ENCODE results near the gene IFT25.

Gene IFT25

DNA sequence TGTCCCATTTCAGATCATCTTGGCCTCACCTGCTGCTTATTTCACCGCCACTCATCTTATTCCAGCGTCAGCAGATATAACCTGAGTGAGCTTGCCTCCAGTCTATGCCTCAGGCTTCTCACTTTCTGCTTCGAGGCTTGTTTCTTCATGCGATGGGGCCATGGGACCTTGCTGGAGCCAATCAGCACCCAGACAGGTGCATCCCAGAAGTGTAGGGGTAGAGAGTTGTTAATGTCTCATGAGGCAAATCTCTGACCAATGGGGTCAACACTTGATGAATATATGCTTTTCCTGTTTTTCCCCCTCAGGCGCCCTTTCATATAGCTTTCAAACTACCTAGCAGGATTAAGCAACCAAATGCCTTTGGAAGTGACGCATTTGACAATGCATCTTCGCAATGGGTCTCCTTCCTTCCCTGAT, 55.0 kb downstream of the IFT25 start:
- Histone ChIP-seq H3K4me3 (ENCODE audit: low read depth, low read length) (no peak overlapping the region), H3K27ac (ENCODE audit: extremely low read depth, low read depth, low read length) (no peak overlapping the region), H3K9me3 (ENCODE audit: control insufficient read depth, insufficient read depth, low read depth, low read length) (no peaks in the 10 kb centered on the region), H3K4me1 (ENCODE audit: control insufficient read depth, insufficient read depth, low read length) (no peaks in the 10 kb centered on the region), H3K36me3 (ENCODE audit: control insufficient read depth in 2 of 2, insufficient read depth in 1 of 2, low read length in 2 of 2) (peaks cover 0 to 22% of the 10 kb centered on the region in 2 experiments; a peak in 1 of 3 replicates)
- ChIA-PET POLR2A (no interaction called here), CTCF (interaction anchor here (0.5 to 1.3 kb wide), 2 partner anchors 57 to 69 kb away, joined by 3 read pairs; no protein-coding TSS in a partner anchor)
- TF ChIP-seq, protein P1, sequence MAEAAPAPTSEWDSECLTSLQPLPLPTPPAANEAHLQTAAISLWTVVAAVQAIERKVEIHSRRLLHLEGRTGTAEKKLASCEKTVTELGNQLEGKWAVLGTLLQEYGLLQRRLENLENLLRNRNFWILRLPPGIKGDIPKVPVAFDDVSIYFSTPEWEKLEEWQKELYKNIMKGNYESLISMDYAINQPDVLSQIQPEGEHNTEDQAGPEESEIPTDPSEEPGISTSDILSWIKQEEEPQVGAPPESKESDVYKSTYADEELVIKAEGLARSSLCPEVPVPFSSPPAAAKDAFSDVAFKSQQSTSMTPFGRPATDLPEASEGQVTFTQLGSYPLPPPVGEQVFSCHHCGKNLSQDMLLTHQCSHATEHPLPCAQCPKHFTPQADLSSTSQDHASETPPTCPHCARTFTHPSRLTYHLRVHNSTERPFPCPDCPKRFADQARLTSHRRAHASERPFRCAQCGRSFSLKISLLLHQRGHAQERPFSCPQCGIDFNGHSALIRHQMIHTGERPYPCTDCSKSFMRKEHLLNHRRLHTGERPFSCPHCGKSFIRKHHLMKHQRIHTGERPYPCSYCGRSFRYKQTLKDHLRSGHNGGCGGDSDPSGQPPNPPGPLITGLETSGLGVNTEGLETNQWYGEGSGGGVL (tag by site-specific recombination; IDR thresholded peaks at IDR 0.05) = no peak
- no peak for TF ChIP-seq ZNF621 (tag by site-specific recombination; IDR thresholded peaks at IDR 0.05)
- no peak for TF ChIP-seq KLF9 (tag by site-specific recombination; IDR thresholded peaks at IDR 0.05; ENCODE audit: low read depth)
- TF ChIP-seq ZNF529 (tag by site-specific recombination; IDR thresholded peaks at IDR 0.05; ENCODE audit: insufficient replicate concordance) = no peak
- no peak for TF ChIP-seq WT1 (tag by site-specific recombination; IDR thresholded peaks at IDR 0.05)
- no peak for TF ChIP-seq ZIC2 (tag by site-specific recombination; IDR thresholded peaks at IDR 0.05)
- no peak for TF ChIP-seq IKZF3 (tag by site-specific recombination; IDR thresholded peaks at IDR 0.05)
- TF ChIP-seq, protein P2, sequence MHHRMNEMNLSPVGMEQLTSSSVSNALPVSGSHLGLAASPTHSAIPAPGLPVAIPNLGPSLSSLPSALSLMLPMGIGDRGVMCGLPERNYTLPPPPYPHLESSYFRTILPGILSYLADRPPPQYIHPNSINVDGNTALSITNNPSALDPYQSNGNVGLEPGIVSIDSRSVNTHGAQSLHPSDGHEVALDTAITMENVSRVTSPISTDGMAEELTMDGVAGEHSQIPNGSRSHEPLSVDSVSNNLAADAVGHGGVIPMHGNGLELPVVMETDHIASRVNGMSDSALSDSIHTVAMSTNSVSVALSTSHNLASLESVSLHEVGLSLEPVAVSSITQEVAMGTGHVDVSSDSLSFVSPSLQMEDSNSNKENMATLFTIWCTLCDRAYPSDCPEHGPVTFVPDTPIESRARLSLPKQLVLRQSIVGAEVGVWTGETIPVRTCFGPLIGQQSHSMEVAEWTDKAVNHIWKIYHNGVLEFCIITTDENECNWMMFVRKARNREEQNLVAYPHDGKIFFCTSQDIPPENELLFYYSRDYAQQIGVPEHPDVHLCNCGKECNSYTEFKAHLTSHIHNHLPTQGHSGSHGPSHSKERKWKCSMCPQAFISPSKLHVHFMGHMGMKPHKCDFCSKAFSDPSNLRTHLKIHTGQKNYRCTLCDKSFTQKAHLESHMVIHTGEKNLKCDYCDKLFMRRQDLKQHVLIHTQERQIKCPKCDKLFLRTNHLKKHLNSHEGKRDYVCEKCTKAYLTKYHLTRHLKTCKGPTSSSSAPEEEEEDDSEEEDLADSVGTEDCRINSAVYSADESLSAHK (tag by site-specific recombination; IDR thresholded peaks at IDR 0.05) = no peak
- TF ChIP-seq ZSCAN30 (tag by site-specific recombination; IDR thresholded peaks at IDR 0.05) = no peak
- TF ChIP-seq, protein P3, sequence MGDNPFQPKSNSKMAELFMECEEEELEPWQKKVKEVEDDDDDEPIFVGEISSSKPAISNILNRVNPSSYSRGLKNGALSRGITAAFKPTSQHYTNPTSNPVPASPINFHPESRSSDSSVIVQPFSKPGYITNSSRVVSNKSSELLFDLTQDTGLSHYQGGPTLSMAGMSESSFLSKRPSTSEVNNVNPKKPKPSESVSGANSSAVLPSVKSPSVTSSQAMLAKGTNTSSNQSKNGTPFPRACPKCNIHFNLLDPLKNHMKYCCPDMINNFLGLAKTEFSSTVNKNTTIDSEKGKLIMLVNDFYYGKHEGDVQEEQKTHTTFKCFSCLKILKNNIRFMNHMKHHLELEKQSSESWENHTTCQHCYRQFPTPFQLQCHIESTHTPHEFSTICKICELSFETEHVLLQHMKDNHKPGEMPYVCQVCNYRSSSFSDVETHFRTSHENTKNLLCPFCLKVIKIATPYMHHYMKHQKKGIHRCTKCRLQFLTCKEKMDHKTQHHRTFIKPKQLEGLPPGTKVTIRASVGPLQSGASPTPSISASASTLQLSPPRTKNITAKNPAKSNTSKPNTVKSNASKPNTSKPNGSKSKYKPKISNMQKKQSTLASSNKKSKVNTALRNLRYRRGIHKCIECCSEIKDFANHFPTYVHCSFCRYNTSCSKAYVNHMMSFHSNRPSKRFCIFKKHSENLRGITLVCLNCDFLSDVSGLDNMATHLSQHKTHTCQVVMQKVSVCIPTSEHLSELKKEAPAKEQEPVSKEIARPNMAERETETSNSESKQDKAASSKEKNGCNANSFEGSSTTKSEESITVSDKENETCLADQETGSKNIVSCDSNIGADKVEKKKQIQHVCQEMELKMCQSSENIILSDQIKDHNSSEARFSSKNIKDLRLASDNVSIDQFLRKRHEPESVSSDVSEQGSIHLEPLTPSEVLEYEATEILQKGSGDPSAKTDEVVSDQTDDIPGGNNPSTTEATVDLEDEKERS (tag by site-specific recombination; IDR thresholded peaks at IDR 0.05) = no peak
- no peak for TF ChIP-seq ZNF791 (tag by site-specific recombination; IDR thresholded peaks at IDR 0.05)
- no peak for TF ChIP-seq KLF16 (tag by site-specific recombination; IDR thresholded peaks at IDR 0.05)

DNA sequence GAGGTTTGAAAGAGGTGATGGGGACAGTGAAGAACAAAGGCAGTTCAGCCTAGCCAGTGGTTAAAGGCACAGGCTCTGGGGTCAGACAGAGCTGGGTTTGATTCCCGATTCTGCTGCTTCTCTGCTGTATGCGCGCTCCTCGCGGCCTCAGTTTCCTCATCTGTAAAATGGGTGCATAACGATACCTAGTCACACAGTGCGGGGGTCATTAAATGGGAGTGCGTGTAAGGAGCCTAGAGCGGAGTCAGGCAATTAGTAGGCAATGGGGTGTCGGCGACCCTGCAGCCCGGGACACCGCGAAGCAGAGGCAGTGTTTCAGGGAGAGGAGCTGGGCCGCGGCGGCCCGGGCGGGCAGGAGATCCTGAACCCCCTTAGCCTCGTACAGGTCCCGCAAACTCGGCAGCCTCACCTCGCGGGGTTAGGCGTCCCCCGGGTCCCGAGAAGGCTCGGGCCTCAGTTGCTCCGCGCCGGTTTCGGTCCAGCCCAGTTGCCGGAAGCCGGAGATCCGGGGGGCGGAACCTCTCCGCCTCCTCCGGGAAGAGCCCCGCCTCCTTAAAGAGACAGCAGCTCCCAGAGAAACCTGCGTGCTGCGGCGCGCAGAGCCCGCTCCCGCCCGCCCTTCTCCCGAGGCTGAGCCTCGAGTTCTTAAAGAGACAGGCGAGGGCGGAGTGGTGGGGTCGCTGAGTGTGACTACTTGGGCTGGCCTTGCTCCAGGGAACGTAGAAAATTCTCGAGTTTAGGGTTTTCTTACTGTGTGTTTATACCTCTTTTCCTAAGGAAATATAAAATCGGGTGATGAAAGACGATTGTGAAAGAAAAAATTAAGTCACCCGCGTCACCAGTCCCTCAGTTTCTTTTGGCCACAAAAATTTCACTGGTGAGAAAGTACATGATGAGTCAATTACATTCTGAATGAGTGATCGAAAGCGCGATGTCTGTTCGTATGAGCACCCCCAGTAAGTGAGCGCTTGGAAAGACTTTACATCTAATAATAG, 55.9 kb downstream of the IFT25 start, which contains the start of gene YIPF1:
TSS of gene YIPF1 (minus strand) at position 494 of the 995 bp plus-strand sequence. CDS start 860 bp downstream, outside the sequence.
- peaks cover 0 to 25% of the 10 kb centered on the region in 2 experiments; a peak in 1 of 3 replicates for H3K36me3 ChIP-seq (ENCODE audit: control insufficient read depth in 2 of 2, insufficient read depth in 1 of 2, low read length in 2 of 2)
- H3K27ac ChIP-seq (ENCODE audit: extremely low read depth, low read depth, low read length) = no peak within 1 kb of the TSS
- POLR2A ChIA-PET = interaction anchor here (1.0 kb wide), 2 partner anchors 20 to 56 kb away, joined by 3 to 12 read pairs; partner anchors contain the start of gene IFT25
- H3K4me3 ChIP-seq (ENCODE audit: low read depth, low read length) = peak within 1 kb of the TSS; percentile 80
- no peaks in the 10 kb centered on the region for H3K9me3 ChIP-seq (ENCODE audit: control insufficient read depth, insufficient read depth, low read depth, low read length)
- H3K4me1 ChIP-seq (ENCODE audit: control insufficient read depth, insufficient read depth, low read length) = no peaks in the 10 kb centered on the region
- CTCF ChIA-PET = interaction anchor here (0.5 to 1.3 kb wide), 6 partner anchors 11 to 646 kb away, joined by 3 to 4 read pairs (median 3); no protein-coding TSS in a partner anchor
- TF ChIP-seq SP7 (tag by site-specific recombination; IDR thresholded peaks at IDR 0.05) = peak; percentile 79
- TF ChIP-seq ZNF24 (tag by site-specific recombination; IDR thresholded peaks at IDR 0.05) = peak; percentile 72; the same call in 1 of the 2 replicates
- no peak for TF ChIP-seq BCL11A (tag by site-specific recombination; IDR thresholded peaks at IDR 0.05; ENCODE audit: low read depth)
- TF ChIP-seq, protein P4, sequence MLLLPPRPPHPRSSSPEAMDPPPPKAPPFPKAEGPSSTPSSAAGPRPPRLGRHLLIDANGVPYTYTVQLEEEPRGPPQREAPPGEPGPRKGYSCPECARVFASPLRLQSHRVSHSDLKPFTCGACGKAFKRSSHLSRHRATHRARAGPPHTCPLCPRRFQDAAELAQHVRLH (tag by site-specific recombination; IDR thresholded peaks at IDR 0.05) = peak; percentile 93
- 0 out of 2 replicates have a peak, but pooled peaks have one; percentile 34 for TF ChIP-seq ZNF600 (tag by site-specific recombination; IDR thresholded peaks at IDR 0.05)
- TF ChIP-seq ZSCAN16 (tag by site-specific recombination; IDR thresholded peaks at IDR 0.05) = 0 out of 2 replicates have a peak, but pooled peaks have one; percentile 21
- TF ChIP-seq KLF16 (tag by site-specific recombination; IDR thresholded peaks at IDR 0.05) = peak; percentile 85
- TF ChIP-seq, protein P5, sequence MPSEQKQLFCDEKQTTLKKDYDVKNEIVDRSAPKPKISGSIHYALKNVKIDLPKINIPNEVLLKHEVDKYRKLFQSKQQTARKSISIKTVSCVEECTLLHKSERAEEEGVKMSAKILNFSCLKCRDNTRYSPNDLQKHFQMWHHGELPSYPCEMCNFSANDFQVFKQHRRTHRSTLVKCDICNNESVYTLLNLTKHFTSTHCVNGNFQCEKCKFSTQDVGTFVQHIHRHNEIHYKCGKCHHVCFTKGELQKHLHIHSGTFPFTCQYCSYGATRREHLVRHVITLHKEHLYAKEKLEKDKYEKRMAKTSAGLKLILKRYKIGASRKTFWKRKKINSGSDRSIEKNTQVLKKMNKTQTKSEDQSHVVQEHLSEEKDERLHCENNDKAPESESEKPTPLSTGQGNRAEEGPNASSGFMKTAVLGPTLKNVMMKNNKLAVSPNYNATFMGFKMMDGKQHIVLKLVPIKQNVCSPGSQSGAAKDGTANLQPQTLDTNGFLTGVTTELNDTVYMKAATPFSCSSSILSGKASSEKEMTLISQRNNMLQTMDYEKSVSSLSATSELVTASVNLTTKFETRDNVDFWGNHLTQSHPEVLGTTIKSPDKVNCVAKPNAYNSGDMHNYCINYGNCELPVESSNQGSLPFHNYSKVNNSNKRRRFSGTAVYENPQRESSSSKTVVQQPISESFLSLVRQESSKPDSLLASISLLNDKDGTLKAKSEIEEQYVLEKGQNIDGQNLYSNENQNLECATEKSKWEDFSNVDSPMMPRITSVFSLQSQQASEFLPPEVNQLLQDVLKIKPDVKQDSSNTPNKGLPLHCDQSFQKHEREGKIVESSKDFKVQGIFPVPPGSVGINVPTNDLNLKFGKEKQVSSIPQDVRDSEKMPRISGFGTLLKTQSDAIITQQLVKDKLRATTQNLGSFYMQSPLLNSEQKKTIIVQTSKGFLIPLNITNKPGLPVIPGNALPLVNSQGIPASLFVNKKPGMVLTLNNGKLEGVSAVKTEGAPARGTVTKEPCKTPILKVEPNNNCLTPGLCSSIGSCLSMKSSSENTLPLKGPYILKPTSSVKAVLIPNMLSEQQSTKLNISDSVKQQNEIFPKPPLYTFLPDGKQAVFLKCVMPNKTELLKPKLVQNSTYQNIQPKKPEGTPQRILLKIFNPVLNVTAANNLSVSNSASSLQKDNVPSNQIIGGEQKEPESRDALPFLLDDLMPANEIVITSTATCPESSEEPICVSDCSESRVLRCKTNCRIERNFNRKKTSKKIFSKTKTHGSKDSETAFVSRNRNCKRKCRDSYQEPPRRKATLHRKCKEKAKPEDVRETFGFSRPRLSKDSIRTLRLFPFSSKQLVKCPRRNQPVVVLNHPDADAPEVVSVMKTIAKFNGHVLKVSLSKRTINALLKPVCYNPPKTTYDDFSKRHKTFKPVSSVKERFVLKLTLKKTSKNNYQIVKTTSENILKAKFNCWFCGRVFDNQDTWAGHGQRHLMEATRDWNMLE (tag by site-specific recombination; conservative IDR thresholded peaks at IDR 0.05; ENCODE audit: low read depth) = no peak

Measured in HEK293 (cell line).